B cell (primary cell): ENCODE data around the gene SPAAR. TPM values are rescaled to one million over a fixed set of nuclear protein-coding genes. Genes with fewer than 3 reads are reported as not detected.
"Not testable (repeated sequence)": the region's sequence is repeated elsewhere in the genome, so short reads cannot be mapped to it uniquely, and the experiment has no call there.

Source experiments
- ATAC-seq: fragments of 200-7000 bp; cut with Tn5 transposase; one replicate; pipeline ENCODE4 v1.10.0; 2021; ENCODE audit warnings: low read depth, mild to moderate bottlenecking, moderate number of reproducible peaks, moderate library complexity
- CTCF ChIA-PET: fragments of 350-600 bp; sonication (Branson Sonifier 250); formaldehyde crosslinking; loops from one replicate; lab custom pipeline; 2021; ENCODE audit warnings: antibody characterized with exemption, inconsistent platforms; lab: Charles Lee
- POLR2A ChIA-PET: fragments of 350-600 bp; sonication (Branson Sonifier 250); formaldehyde crosslinking; loops from one replicate; lab custom pipeline; 2021; ENCODE audit warnings: antibody characterized with exemption; lab: Charles Lee
- DNase-seq: peaks from one replicate; pipeline ENCODE4 v3.0.0; 2013
- H2AFZ ChIP-seq: 2 replicates; pipeline ENCODE4 v1.6.1; 2012; ENCODE audit warnings: mild to moderate bottlenecking, low read depth, low read length; ENCODE audit not compliant: insufficient read depth, poor library complexity, severe bottlenecking
- H3K27ac ChIP-seq, 2 donors: 1 replicate in 1 of 2; 2 replicates in 1 of 2; pipeline ENCODE4 v1.5.1; 2012 to 2013; ENCODE audit warnings: low read length in 2 of 2, mild to moderate bottlenecking in 2 of 2, moderate library complexity in 1 of 2
- H3K27me3 ChIP-seq, 4 experiments: fragments of 200-600 bp in 1 of 4; sonication (generic) in 1 of 4; replicated peaks in 1 of 4; 1 replicate in 2 of 4; 2 replicates in 2 of 4; pipeline versions ENCODE4 v1.6.1 to v1.7.0; 2013 to 2016; ENCODE audit warnings: low read length in 3 of 4, mild to moderate bottlenecking in 2 of 4, mixed read lengths in 1 of 4, moderate library complexity in 1 of 4; ENCODE audit not compliant: insufficient read depth in 4 of 4, control insufficient read depth in 3 of 4; ENCODE audit errors: control extremely low read depth in 1 of 4
- H3K36me3 ChIP-seq, 2 experiments: replicated peaks in 1 of 2; 1 replicate in 1 of 2; 2 replicates in 1 of 2; pipeline versions ENCODE4 v1.6.1 to v1.7.1; 2013; ENCODE audit warnings: low read length in 1 of 2; ENCODE audit not compliant: insufficient read depth in 2 of 2, control insufficient read depth in 1 of 2; ENCODE audit errors: control extremely low read depth in 1 of 2, extremely low read depth in 1 of 2
- H3K4me1 ChIP-seq, 2 donors: fragments of 200-600 bp in 1 of 2; sonication (generic) in 1 of 2; 1 replicate in 1 of 2; 2 replicates in 1 of 2; pipeline versions ENCODE4 v1.5.1 to v1.6.1; 2013 to 2017; ENCODE audit warnings: low read length in 2 of 2; ENCODE audit not compliant: control insufficient read depth in 2 of 2, insufficient read depth in 2 of 2
- H3K4me2 ChIP-seq: replicated peaks from 2 replicates; pipeline ENCODE3; 2012; ENCODE audit warnings: mild to moderate bottlenecking, low read depth, low read length; ENCODE audit not compliant: poor library complexity, severe bottlenecking
- H3K4me3 ChIP-seq, 5 experiments: fragments of 200-600 bp in 1 of 5; sonication (generic) in 1 of 5; 1 replicate in 3 of 5; 2 replicates in 2 of 5; pipeline versions ENCODE4 v1.5.1 to v1.7.0; 2011 to 2016; ENCODE audit warnings: low read length in 4 of 5, mild to moderate bottlenecking in 4 of 5, low read depth in 2 of 5, control low read depth in 1 of 5, moderate library complexity in 1 of 5; ENCODE audit not compliant: insufficient read depth in 1 of 5; ENCODE audit errors: control extremely low read depth in 1 of 5, extremely low read depth in 1 of 5
- H3K79me2 ChIP-seq: fragments of 200-600 bp; sonication (generic); one replicate; pipeline ENCODE4 v1.6.0; 2016; ENCODE audit warnings: low read length; ENCODE audit not compliant: control insufficient read depth, insufficient read depth
- H3K9ac ChIP-seq: fragments of 200-600 bp; sonication (generic); 2 replicates; pipeline ENCODE4 v1.6.1; 2017; ENCODE audit warnings: mild to moderate bottlenecking, low read length, moderate library complexity
- H3K9me3 ChIP-seq, 3 donors: one replicate each; pipeline versions ENCODE4 v1.6.1 to v1.7.1; 2013; ENCODE audit warnings: low read length in 2 of 3; ENCODE audit not compliant: control insufficient read depth in 2 of 3, insufficient read depth in 1 of 3; ENCODE audit errors: control extremely low read depth in 1 of 3
- H4K20me1 ChIP-seq: 2 replicates; pipeline ENCODE4 v1.6.0; 2012; ENCODE audit warnings: mild to moderate bottlenecking, low read length; ENCODE audit not compliant: insufficient read depth, control insufficient read depth, poor library complexity, severe bottlenecking
- H3K27ac Mint-ChIP-seq: one replicate; pipeline ENCODE4 v1.8.0; 2021; ENCODE audit warnings: mixed read lengths
- H3K27me3 Mint-ChIP-seq: one replicate; pipeline ENCODE4 v1.8.0; 2021; ENCODE audit warnings: mixed read lengths
- H3K4me1 Mint-ChIP-seq: one replicate; pipeline ENCODE4 v1.8.0; 2021; ENCODE audit warnings: mixed read lengths
- H3K4me3 Mint-ChIP-seq: one replicate; pipeline ENCODE4 v1.8.0; 2021; ENCODE audit warnings: mixed read lengths
- H3K9me3 Mint-ChIP-seq: one replicate; pipeline ENCODE4 v1.8.0; 2022; ENCODE audit warnings: mixed read lengths; ENCODE audit not compliant: insufficient read depth
- CTCF ChIP-seq: fragments of 200-600 bp; IDR thresholded peaks from one replicate; pipeline ENCODE4 v1.8.0; 2022; ENCODE audit warnings: antibody characterized with exemption, mild to moderate bottlenecking
- EZH2 ChIP-seq: IDR thresholded peaks from 2 replicates; pipeline ENCODE4 v1.6.1; 2012; ENCODE audit warnings: borderline replicate concordance, low read depth, mild to moderate bottlenecking, moderate library complexity, low read length; ENCODE audit not compliant: insufficient read depth, poor library complexity, severe bottlenecking
- WGBS: methylation state at CpG from one replicate; pipeline ENCODE4 v1.1.5; 2013; ENCODE audit warnings: missing lambda C conversion rate; ENCODE audit not compliant: insufficient coverage; 5-methylcytosine and 5-hydroxymethylcytosine counted together
- intact Hi-C: fragments of 100-400 bp; cut with micrococcal nuclease; formaldehyde crosslinking; loops from one replicate; pipeline ENCODE4 v1.10.0; 2022
- polyA plus RNA-seq: library from polyadenylated mRNA; depleted of rRNA; stranded (reverse); fragments of >200 nt; gene quantifications from 2 replicates; pipeline ENCODE4 v1.2.3, GENCODE V29; 2012
- total RNA-seq, 2 donors: library from RNA; stranded (reverse); fragments of 120-200 nt in 1 of 2; gene quantifications; 1 replicate in 1 of 2; 2 replicates in 1 of 2; pipeline versions ENCODE4 v1.2.3 to v1.2.4, GENCODE V29; 2013 to 2022

SPAAR gene
- total and polyA plus RNA-seq, 2 donors (not counting 1 experiment from before 2014, with no cell fraction given) = not detected

- Mint-ChIP-seq H3K27ac (no peak overlapping the region), H3K27me3 (peaks cover 17% of the 10 kb centered on the region), H3K4me3 (no peak overlapping the region), H3K4me1 (no peaks in the 10 kb centered on the region), H3K9me3 (peaks cover 7% of the 10 kb centered on the region)
- Histone ChIP-seq H3K4me2 (no peak overlapping the region), H3K27ac (no peak overlapping the region), H3K4me1 (no peaks in the 10 kb centered on the region), H3K36me3 (no peaks in the 10 kb centered on the region), H4K20me1 (no peaks in the 10 kb centered on the region), H3K4me3 (no peak overlapping the region), H3K79me2 (no peaks in the 10 kb centered on the region), H3K27me3 (peaks cover 0 to 3% (median 0%) of the 10 kb centered on the region in 4 experiments), H2AFZ (no peak overlapping the region), H3K9me3 (peaks cover 4 to 8% (median 4%) of the 10 kb centered on the region in 3 donors), H3K9ac (no peak overlapping the region)
- intact Hi-C loops = loop anchor here (1.0 to 5.0 kb wide), 6 partner anchors 35 to 225 kb away; partner anchors contain the start of genes CCDC107 and RMRP
- ChIA-PET POLR2A (interaction anchor here (0.6 kb wide), 1 partner anchor 146 kb away, joined by 3 read pairs; no protein-coding TSS in a partner anchor), CTCF (interaction anchor here (0.7 to 8.1 kb wide), 62 partner anchors 9 to 765 kb away, joined by 3 to 176 read pairs (median 5); partner anchors contain the start of genes CCDC107, CREB3, FAM221B and GBA2)
- ATAC-seq (peak; percentile 66), DNase-seq (peak; percentile 84)
- 0% methylated on average over 2 of the region's 4 CpGs for WGBS
- TF ChIP-seq CTCF (peak; percentile 99), EZH2 (no peak)
These were observed 26.9 kb upstream of the SPAAR start for GRCh38 chr9:35882263-35882848.

- H3K9ac ChIP-seq = no peak overlapping the region
- H3K27me3 ChIP-seq = no peaks in the 10 kb centered on the region
- H3K9me3 ChIP-seq = peaks cover 0 to 4% (median 1%) of the 10 kb centered on the region in 3 donors
- H3K4me1 ChIP-seq = no peaks in the 10 kb centered on the region
- ATAC-seq (no peak), DNase-seq (no peak)
- H4K20me1 ChIP-seq = no peaks in the 10 kb centered on the region
- no peak overlapping the region for H3K4me3 ChIP-seq
- no peak overlapping the region for H2AFZ ChIP-seq
- Mint-ChIP-seq H3K4me1 (no peaks in the 10 kb centered on the region), H3K27ac (no peak overlapping the region), H3K9me3 (peaks cover 2% of the 10 kb centered on the region), H3K4me3 (no peak overlapping the region), H3K27me3 (peaks cover 11% of the 10 kb centered on the region)
- H3K4me2 ChIP-seq = no peak overlapping the region
- ChIA-PET CTCF (interaction anchor here (0.8 to 8.1 kb wide), 24 partner anchors 9 to 271 kb away, joined by 3 to 176 read pairs (median 7); partner anchors contain the start of genes FAM221B, GBA2, HINT2 and NPR2), POLR2A (no interaction called here)
- 76% methylated on average over 3 of the region's 3 CpGs for WGBS
- H3K36me3 ChIP-seq = no peaks in the 10 kb centered on the region
- H3K79me2 ChIP-seq = no peaks in the 10 kb centered on the region
- TF ChIP-seq CTCF = no peak
- TF ChIP-seq EZH2 = no peak
- intact Hi-C loops = loop anchor here (1.0 to 5.0 kb wide), 6 partner anchors 36 to 226 kb away; partner anchors contain the start of genes CCDC107 and RMRP
- H3K27ac ChIP-seq = no peak overlapping the region
These were observed 26.3 kb upstream of the SPAAR start for GRCh38 chr9:35882996-35883395.

GRCh38 chr9:35884908-35885307 is 24.4 kb upstream of the SPAAR start:
- H3K79me2 ChIP-seq, H3K27me3 Mint-ChIP-seq, H3K27ac Mint-ChIP-seq, H3K27ac ChIP-seq, H3K9me3 ChIP-seq, H3K27me3 ChIP-seq, H3K4me1 Mint-ChIP-seq, ATAC-seq, H3K36me3 ChIP-seq, H3K4me1 ChIP-seq, H3K9me3 Mint-ChIP-seq, DNase-seq, H3K4me3 ChIP-seq, H3K4me2 ChIP-seq, H4K20me1 ChIP-seq, H2AFZ ChIP-seq, H3K4me3 Mint-ChIP-seq, H3K9ac ChIP-seq, POLR2A ChIA-PET: not testable (repeated sequence)
- CTCF ChIA-PET = interaction anchor here (2.4 to 3.8 kb wide), 2 partner anchors 59 to 95 kb away, joined by 8 to 18 read pairs; no protein-coding TSS in a partner anchor
- intact Hi-C loops = loop anchor here (5.0 kb wide), 2 partner anchors 38 to 228 kb away; partner anchors contain the start of genes CCDC107 and RMRP
- WGBS = 100% methylated on average over 1 of the region's 3 CpGs
